ENCODE data around the gene GAS7. TPM values are rescaled to one million over a fixed set of nuclear protein-coding genes. Genes with fewer than 3 reads are reported as not detected.
A peak's percentile ranks its signal among the peaks of the same experiment; 100 is the strongest.

GAS7 gene
- total and polyA plus RNA-seq, 3 donors from 2014 or later = 70.2 to 184 (median 152) TPM

GRCh38 chr17:9937241-9937761 is 261.1 kb downstream of the GAS7 start:
- Histone ChIP-seq H3K27me3 (no peaks in the 10 kb centered on the region), H3K36me3 (ENCODE audit: low read depth, missing control alignments) (no peaks in the 10 kb centered on the region), H3K9me3 (no peaks in the 10 kb centered on the region), H3K4me1 (peaks cover 14% of the 10 kb centered on the region), H3K4me3 (no peak overlapping the region), H3K27ac (peak overlapping the region in 1 of 2 donors; percentile 70)
- intact Hi-C loops (cut with DNase I; ENCODE audit: low total_unique reads) = no loop called here
- TF ChIP-seq POLR2A (IDR thresholded peaks at IDR 0.05) (no peak), CTCF (IDR thresholded peaks at IDR 0.05) (no peak)
- DNase-seq = peak; percentile 85
- WGBS, 2 donors = 36 to 39% methylated on average over 9 to 13 of the region's 13 CpGs

- Histone ChIP-seq H3K4me3 (no peak overlapping the region), H3K9me3 (no peaks in the 10 kb centered on the region), H3K36me3 (ENCODE audit: low read depth, missing control alignments) (no peaks in the 10 kb centered on the region), H3K4me1 (peaks cover 14% of the 10 kb centered on the region), H3K27me3 (no peaks in the 10 kb centered on the region), H3K27ac (no peak overlapping the region)
- intact Hi-C loops (cut with DNase I; ENCODE audit: low total_unique reads) = no loop called here
- TF ChIP-seq CTCF (IDR thresholded peaks at IDR 0.05) (no peak), POLR2A (IDR thresholded peaks at IDR 0.05) (no peak)
- WGBS, 2 donors = 77 to 91% methylated on average over 3 of the region's 3 CpGs
- no peak for DNase-seq
These were observed 262.3 kb downstream of the GAS7 start for GRCh38 chr17:9936095-9936494.

- DNase-seq = no peak
- no peaks in the 10 kb centered on the region for H3K36me3 ChIP-seq (ENCODE audit: low read depth, missing control alignments)
- 77 to 93% methylated on average over 5 to 6 of the region's 6 CpGs for WGBS, 2 donors
These were observed 263.0 kb downstream of the GAS7 start for GRCh38 chr17:9935408-9935807.

GRCh38 chr17:9934331-9934730 is 264.1 kb downstream of the GAS7 start:
- H3K27ac ChIP-seq = no peak overlapping the region
- H3K4me3 ChIP-seq = no peak overlapping the region
- WGBS, 2 donors = 88 to 90% methylated on average over 7 of the region's 7 CpGs
- intact Hi-C loops (cut with DNase I; ENCODE audit: low total_unique reads) = no loop called here
- H3K27me3 ChIP-seq = no peaks in the 10 kb centered on the region
- H3K9me3 ChIP-seq = no peaks in the 10 kb centered on the region
- TF ChIP-seq POLR2A (IDR thresholded peaks at IDR 0.05) = no peak
- no peak for TF ChIP-seq CTCF (IDR thresholded peaks at IDR 0.05)
- no peak for DNase-seq
- H3K4me1 ChIP-seq = peaks cover 14% of the 10 kb centered on the region
- no peaks in the 10 kb centered on the region for H3K36me3 ChIP-seq (ENCODE audit: low read depth, missing control alignments)

More at GRCh38 chr17:9935408-9935807, 263.0 kb downstream of the GAS7 start:
- H3K27me3 ChIP-seq = no peaks in the 10 kb centered on the region
- peaks cover 14% of the 10 kb centered on the region for H3K4me1 ChIP-seq
- H3K9me3 ChIP-seq = no peaks in the 10 kb centered on the region
- no peak overlapping the region for H3K4me3 ChIP-seq
- no peak overlapping the region for H3K27ac ChIP-seq
- intact Hi-C loops (cut with DNase I; ENCODE audit: low total_unique reads) = no loop called here
- TF ChIP-seq CTCF (IDR thresholded peaks at IDR 0.05) (no peak), POLR2A (IDR thresholded peaks at IDR 0.05) (no peak)

- Histone ChIP-seq H3K27me3 (no peaks in the 10 kb centered on the region), H3K36me3 (ENCODE audit: low read depth, missing control alignments) (no peaks in the 10 kb centered on the region), H3K9me3 (no peaks in the 10 kb centered on the region), H3K4me1 (peaks cover 10% of the 10 kb centered on the region), H3K27ac (no peak overlapping the region), H3K4me3 (no peak overlapping the region)
- 90 to 100% methylated on average over 2 of the region's 2 CpGs for WGBS, 2 donors
- no peak for TF ChIP-seq CTCF (IDR thresholded peaks at IDR 0.05)
- TF ChIP-seq POLR2A (IDR thresholded peaks at IDR 0.05) = no peak
- intact Hi-C loops (cut with DNase I; ENCODE audit: low total_unique reads) = no loop called here
- no peak for DNase-seq
These were observed 265.9 kb downstream of the GAS7 start for GRCh38 chr17:9932491-9932890.
